LNCaP clone FGC (cell line): ENCODE results near the gene RPS18.
A peak's percentile ranks its signal among the peaks of the same experiment; 100 is the strongest.
"Not testable (repeated sequence)": the region's sequence is repeated elsewhere in the genome, so short reads cannot be mapped to it uniquely, and the experiment has no call there.

ENCODE experiments used
- DNase-seq: peaks from one replicate; pipeline ENCODE4 v3.0.0-alpha.2; 2011; ENCODE audit warnings: low read depth
- H3K4me3 ChIP-seq: 2 replicates; pipeline ENCODE4 v1.5.1; 2011; ENCODE audit warnings: mild to moderate bottlenecking, low read depth, low read length, control low read depth
- CTCF ChIP-seq: IDR thresholded peaks from 2 replicates; pipeline ENCODE4 v1.5.1; 2012; ENCODE audit warnings: mild to moderate bottlenecking; ENCODE audit not compliant: control insufficient read depth, insufficient read depth; ENCODE audit errors: extremely low read depth

The RPS18 gene

GRCh38 chr6:33277663-33278391, 6.0 kb downstream of the RPS18 start:
- H3K4me3 ChIP-seq = peak overlapping the region; percentile 50
- TF ChIP-seq CTCF = no peak
- DNase-seq = no peak

GRCh38 chr6:33278392-33278741, 6.5 kb downstream of the RPS18 start:
- H3K4me3 ChIP-seq = no peak overlapping the region

GRCh38 chr6:33278810-33279209, 6.9 kb downstream of the RPS18 start:
- H3K4me3 ChIP-seq = no peak overlapping the region
- no peak for TF ChIP-seq CTCF
- DNase-seq = no peak

More at GRCh38 chr6:33278392-33278741, 6.5 kb downstream of the RPS18 start:
- no peak for DNase-seq
- TF ChIP-seq CTCF = no peak

GRCh38 chr6:33279257-33279695, 7.4 kb downstream of the RPS18 start:
- no peak for TF ChIP-seq CTCF
- DNase-seq = no peak
- no peak overlapping the region for H3K4me3 ChIP-seq

GRCh38 chr6:33279971-33280511, 8.2 kb downstream of the RPS18 start:
- DNase-seq = no peak
- no peak overlapping the region for H3K4me3 ChIP-seq
- TF ChIP-seq CTCF = peak; percentile 51; the same call in 1 of the 2 replicates

- H3K4me3 ChIP-seq = no peak overlapping the region
- no peak for TF ChIP-seq CTCF
- no peak for DNase-seq
Observed at GRCh38 chr6:33280539-33280938, 8.7 kb downstream of the RPS18 start.

GRCh38 chr6:33285214-33285613, 13.3 kb downstream of the RPS18 start:
- not testable (repeated sequence) for DNase-seq

More at GRCh38 chr6:33285214-33285613, 13.3 kb downstream of the RPS18 start:
- not testable (repeated sequence) for H3K4me3 ChIP-seq
